RWPE2 (cell line): ENCODE data around the gene CDC42SE1.

ENCODE experiments used
- ATAC-seq: fragments of 200-7000 bp; cut with Tn5 transposase; 3 replicates; pipeline ENCODE4 v1.9.1; 2021; ENCODE audit warnings: low read depth
- DNase-seq: peaks from one replicate; pipeline ENCODE4 v3.0.0-alpha.2; 2020; ENCODE audit warnings: low spot score
- H3K27ac ChIP-seq: fragments of 450-650 bp; 2 replicates; pipeline ENCODE4 v1.5.1; 2017; ENCODE audit warnings: mild to moderate bottlenecking; ENCODE audit not compliant: poor library complexity, severe bottlenecking
- H3K27me3 ChIP-seq: fragments of 250-450 bp; sonication (Bioruptor Pico); 2 replicates; pipeline ENCODE4 v1.5.1; 2021; ENCODE audit warnings: mild to moderate bottlenecking, moderate library complexity; ENCODE audit not compliant: insufficient read depth, poor library complexity, severe bottlenecking
- H3K36me3 ChIP-seq: fragments of 250-450 bp; sonication (Bioruptor Pico); 2 replicates; pipeline ENCODE4 v1.5.1; 2020; ENCODE audit warnings: low read depth, mild to moderate bottlenecking, moderate library complexity
- H3K4me1 ChIP-seq: fragments of 250-450 bp; sonication (Bioruptor Pico); 2 replicates; pipeline ENCODE4 v1.5.1; 2021; ENCODE audit warnings: mild to moderate bottlenecking, moderate library complexity; ENCODE audit not compliant: insufficient read depth, poor library complexity, severe bottlenecking
- H3K4me3 ChIP-seq: fragments of 250-450 bp; sonication (Bioruptor Pico); 2 replicates; pipeline ENCODE4 v1.5.1; 2021; ENCODE audit warnings: mild to moderate bottlenecking, moderate library complexity; ENCODE audit not compliant: severe bottlenecking
- H3K9me3 ChIP-seq: fragments of 250-450 bp; sonication (Bioruptor Pico); 2 replicates; pipeline ENCODE4 v1.5.1; 2021; ENCODE audit warnings: mild to moderate bottlenecking, moderate library complexity; ENCODE audit not compliant: severe bottlenecking
- CTCF ChIP-seq: fragments of 450-650 bp; IDR thresholded peaks from one replicate; pipeline ENCODE4 v1.5.1; 2017; ENCODE audit warnings: mild to moderate bottlenecking, moderate library complexity; ENCODE audit not compliant: poor library complexity, severe bottlenecking

CDC42SE1 gene

GRCh38 chr1:151060657-151061421, 1.4 kb upstream of the CDC42SE1 start:
- Histone ChIP-seq H3K36me3 (peaks cover 27% of the 10 kb centered on the region), H3K4me1 (peaks cover 37% of the 10 kb centered on the region), H3K4me3 (peak overlapping the region; percentile 68), H3K27ac (peak overlapping the region; percentile 90), H3K27me3 (no peaks in the 10 kb centered on the region), H3K9me3 (no peaks in the 10 kb centered on the region)
- no peak for ATAC-seq
- DNase-seq = no peak
- no peak for TF ChIP-seq CTCF

- Histone ChIP-seq H3K27me3 (no peaks in the 10 kb centered on the region), H3K9me3 (no peaks in the 10 kb centered on the region), H3K27ac (peak within 1 kb of the TSS; percentile 90), H3K4me1 (peaks cover 42% of the 10 kb centered on the region), H3K36me3 (peaks cover 34% of the 10 kb centered on the region), H3K4me3 (peak within 1 kb of the TSS; percentile 68)
- no peak for TF ChIP-seq CTCF
- DNase-seq (no peak), ATAC-seq (peak; percentile 35)
These were observed 710 bp upstream of the CDC42SE1 start, which contains the start of gene MLLT11 for GRCh38 chr1:151060007-151060656. Gene MLLT11, plus strand, starts transcription at chr1:151060397. Its CDS starts 6,828 bp downstream, at chr1:151067225.

GRCh38 chr1:151058692-151059091, 730 bp downstream of the CDC42SE1 start:
- peaks cover 48% of the 10 kb centered on the region for H3K36me3 ChIP-seq
- H3K4me1 ChIP-seq = peaks cover 42% of the 10 kb centered on the region
- DNase-seq (peak; percentile 85), ATAC-seq (peak; percentile 57)
- no peaks in the 10 kb centered on the region for H3K9me3 ChIP-seq
- peak overlapping the region; percentile 90 for H3K27ac ChIP-seq
- TF ChIP-seq CTCF = no peak
- H3K4me3 ChIP-seq = peak overlapping the region; percentile 68
- H3K27me3 ChIP-seq = no peaks in the 10 kb centered on the region

GRCh38 chr1:151056149-151056548, 3.3 kb downstream of the CDC42SE1 start:
- Histone ChIP-seq H3K27me3 (no peaks in the 10 kb centered on the region), H3K9me3 (no peaks in the 10 kb centered on the region), H3K4me1 (peaks cover 31% of the 10 kb centered on the region), H3K36me3 (peaks cover 72% of the 10 kb centered on the region), H3K27ac (peak overlapping the region; percentile 90), H3K4me3 (no peak overlapping the region)
- no peak for TF ChIP-seq CTCF
- no peak for DNase-seq
- ATAC-seq = no peak
